Keratinocyte (primary cell): ENCODE data around the gene FOXD4L3. TPM values are rescaled to one million over a fixed set of nuclear protein-coding genes. Genes with fewer than 3 reads are reported as not detected.
"Not testable (repeated sequence)": the region's sequence is repeated elsewhere in the genome, so short reads cannot be mapped to it uniquely, and the experiment has no call there.

Experiments
- DNase-seq: peaks from one replicate; pipeline ENCODE4 v3.0.0-alpha.2; 2011; ENCODE audit warnings: low read depth, missing footprints, low spot score
- FAIRE-seq: peaks from 2 replicates; lab custom pipeline; 2011; peaks lifted over from hg19 to GRCh38; lab: Jason Lieb, UNC
- H2AFZ ChIP-seq: 2 replicates; pipeline ENCODE4 v1.6.0; 2012; ENCODE audit warnings: low read length, control low read depth, inconsistent platforms; ENCODE audit not compliant: control insufficient read depth
- H3K27ac ChIP-seq: 2 replicates; pipeline ENCODE4 v1.5.1; 2011; ENCODE audit warnings: low read length; ENCODE audit not compliant: control insufficient read depth, insufficient read depth
- H3K27me3 ChIP-seq: 3 replicates; pipeline ENCODE4 v1.6.0; 2011; ENCODE audit warnings: low read length; ENCODE audit not compliant: control insufficient read depth, insufficient read depth; ENCODE audit errors: extremely low read depth
- H3K36me3 ChIP-seq, 2 experiments: 2 replicates in 1 of 2; 3 replicates in 1 of 2; pipeline ENCODE4 v1.5.1; 2011; ENCODE audit warnings: low read length in 2 of 2, mild to moderate bottlenecking in 1 of 2; ENCODE audit not compliant: control insufficient read depth in 2 of 2, insufficient read depth in 2 of 2; ENCODE audit errors: extremely low read depth in 1 of 2
- H3K4me1 ChIP-seq: 3 replicates; pipeline ENCODE4 v1.5.1; 2011; ENCODE audit warnings: low read length; ENCODE audit not compliant: control insufficient read depth, insufficient read depth; ENCODE audit errors: extremely low read depth
- H3K4me2 ChIP-seq: 3 replicates; pipeline ENCODE4 v1.6.0; 2011; ENCODE audit warnings: low read depth, low read length; ENCODE audit not compliant: control insufficient read depth, insufficient read depth; ENCODE audit errors: extremely low read depth
- H3K4me3 ChIP-seq, 3 experiments: fragments of 200-600 bp in 1 of 3; sonication (generic) in 1 of 3; 2 replicates in 2 of 3; 3 replicates in 1 of 3; pipeline ENCODE4 v1.5.1; 2011 to 2016; ENCODE audit warnings: low read length in 3 of 3, mild to moderate bottlenecking in 3 of 3, control low read depth in 2 of 3, inconsistent platforms in 1 of 3, low read depth in 1 of 3, mixed read lengths in 1 of 3, mixed run types in 1 of 3, moderate library complexity in 1 of 3; ENCODE audit not compliant: control insufficient read depth in 2 of 3, insufficient read depth in 2 of 3; ENCODE audit errors: extremely low read depth in 1 of 3
- H3K79me2 ChIP-seq: 2 replicates; pipeline ENCODE4 v1.6.0; 2012; ENCODE audit warnings: low read length; ENCODE audit not compliant: control insufficient read depth, insufficient read depth
- H3K9ac ChIP-seq: 3 replicates; pipeline ENCODE4 v1.6.0; 2011; ENCODE audit warnings: low read length; ENCODE audit not compliant: control insufficient read depth, insufficient read depth; ENCODE audit errors: extremely low read depth
- H3K9me1 ChIP-seq: 3 replicates; pipeline ENCODE4 v1.6.0; 2011; ENCODE audit warnings: low read length; ENCODE audit not compliant: control insufficient read depth, insufficient read depth; ENCODE audit errors: extremely low read depth
- H3K9me3 ChIP-seq: 2 replicates; pipeline ENCODE4 v1.5.1; 2012; ENCODE audit warnings: low read depth, low read length; ENCODE audit not compliant: control insufficient read depth
- H4K20me1 ChIP-seq: 3 replicates; pipeline ENCODE4 v1.6.0; 2011; ENCODE audit warnings: low read length; ENCODE audit not compliant: control insufficient read depth, insufficient read depth; ENCODE audit errors: extremely low read depth
- dilution Hi-C: fragments of 300-500 bp; cut with MboI; formaldehyde crosslinking; loops from one replicate; pipeline ENCODE4 v1.7.0; 2020; ENCODE audit warnings: low sequenced_read_pairs; ENCODE audit not compliant: extremely low pct_ligation_motif_present
- polyA plus RNA-seq, 5 experiments: library from polyadenylated mRNA; depleted of rRNA in 3 of 5; stranded (reverse) in 3 of 5; stranded (forward) in 1 of 5; unstranded in 1 of 5; fragments of >200 nt; gene quantifications; 1 replicate in 1 of 5; 2 replicates in 3 of 5; 3 replicates in 1 of 5; pipeline versions ENCODE4 v1.2.1 to v1.2.3, GENCODE V29; 2011 to 2012; ENCODE audit warnings: missing spikeins in 2 of 5, low read depth in 1 of 5, low replicate concordance in 1 of 5

The FOXD4L3 gene
- polyA plus RNA-seq, 1 donor (not counting 4 experiments of a cell fraction or from before 2014, with no cell fraction given) = not detected

DNA sequence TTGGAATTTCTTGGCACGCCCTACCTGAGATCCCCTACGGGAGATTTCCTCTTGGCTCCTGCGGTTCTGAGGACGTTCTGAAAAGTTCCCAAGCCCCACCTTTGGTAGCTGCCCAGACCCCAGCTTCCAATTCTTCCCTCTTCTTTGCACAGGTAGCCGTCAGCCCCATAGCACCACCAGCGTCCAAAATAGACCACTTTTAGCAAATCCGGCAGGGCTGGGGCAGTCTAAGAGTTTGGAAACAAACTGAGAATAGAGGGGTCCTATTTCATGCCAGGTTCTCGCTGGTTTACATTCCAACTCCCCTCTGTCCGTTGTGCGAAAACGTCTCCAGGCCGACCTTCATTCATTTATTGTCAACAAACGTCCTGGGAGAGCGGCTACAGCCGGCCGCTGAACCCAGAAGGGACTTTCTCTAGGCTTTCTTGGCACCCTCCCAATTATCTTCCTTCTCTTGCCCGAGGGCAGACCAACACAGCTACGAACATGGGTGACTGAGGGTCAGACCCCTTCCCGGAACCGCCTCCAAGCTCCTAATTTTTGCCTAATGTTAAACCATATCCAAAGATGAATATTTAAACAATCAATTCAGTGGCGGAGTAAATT lies 3.1 kb downstream of the FOXD4L3 start:
- H3K36me3 ChIP-seq, H3K9me1 ChIP-seq, DNase-seq, H3K4me1 ChIP-seq, H3K79me2 ChIP-seq, H3K27ac ChIP-seq, H3K9ac ChIP-seq, H3K4me2 ChIP-seq, H3K4me3 ChIP-seq, dilution Hi-C loops, H3K9me3 ChIP-seq, H3K27me3 ChIP-seq, FAIRE-seq, H2AFZ ChIP-seq, H4K20me1 ChIP-seq: not testable (repeated sequence)

DNA sequence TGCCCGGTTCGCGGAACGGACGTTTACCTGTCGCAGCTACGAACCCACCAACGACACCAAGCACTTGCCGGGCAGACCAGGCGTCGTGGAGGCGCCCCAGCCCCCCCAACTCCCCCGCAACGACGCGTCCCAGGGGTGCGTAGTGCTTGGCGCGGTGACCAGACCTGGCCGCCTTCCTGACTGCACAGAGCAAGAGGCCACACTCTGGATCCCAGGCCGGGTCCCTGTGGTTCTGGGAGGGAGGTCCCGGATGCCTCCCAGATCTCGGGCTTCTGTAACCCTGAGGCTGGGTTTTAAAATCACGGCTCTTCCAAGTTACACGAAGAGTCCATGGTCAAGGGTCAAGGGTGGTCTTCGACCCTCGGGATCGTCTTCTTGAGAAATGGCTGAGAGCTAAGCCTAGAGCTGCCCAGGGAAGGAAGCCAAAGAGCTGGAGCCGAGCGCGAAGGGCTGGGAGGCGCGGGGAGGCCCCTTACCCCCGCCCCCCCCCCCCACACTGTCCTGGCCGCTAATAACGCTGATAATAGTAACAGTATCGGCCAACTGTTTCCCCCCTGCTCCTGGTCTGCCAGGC lies 3.8 kb downstream of the FOXD4L3 start:
- H3K36me3 ChIP-seq, H3K27me3 ChIP-seq, dilution Hi-C loops, H3K9me3 ChIP-seq, H3K4me2 ChIP-seq, DNase-seq, H3K4me3 ChIP-seq, H4K20me1 ChIP-seq, H3K27ac ChIP-seq, H3K79me2 ChIP-seq, H3K9ac ChIP-seq, FAIRE-seq, H2AFZ ChIP-seq, H3K9me1 ChIP-seq, H3K4me1 ChIP-seq: not testable (repeated sequence)

DNA sequence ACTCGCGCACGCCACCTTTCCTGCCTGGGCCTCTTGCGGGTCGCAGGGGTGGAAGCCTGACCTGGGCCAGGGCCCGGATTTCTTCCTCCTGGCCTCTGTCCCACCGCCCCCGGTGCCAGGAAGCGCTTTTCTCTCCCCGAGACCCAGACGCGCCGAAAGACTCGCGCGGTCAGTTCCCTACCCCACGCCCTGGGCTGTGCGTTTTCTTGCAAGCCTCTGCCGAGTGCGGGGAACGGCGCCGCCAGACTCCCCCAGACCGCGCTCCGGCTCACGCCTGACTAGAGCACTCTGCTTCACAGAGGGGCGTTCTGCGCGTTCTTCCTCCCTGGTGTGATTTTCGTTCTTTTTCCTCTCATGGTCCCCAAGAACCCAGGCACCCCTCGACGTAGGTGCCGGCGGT lies 4.5 kb downstream of the FOXD4L3 start:
- FAIRE-seq, H3K36me3 ChIP-seq, H3K27ac ChIP-seq, H3K4me1 ChIP-seq, H4K20me1 ChIP-seq, H3K4me2 ChIP-seq, dilution Hi-C loops, H3K9ac ChIP-seq, DNase-seq, H3K79me2 ChIP-seq, H3K4me3 ChIP-seq, H3K9me3 ChIP-seq, H3K9me1 ChIP-seq, H2AFZ ChIP-seq, H3K27me3 ChIP-seq: not testable (repeated sequence)

DNA sequence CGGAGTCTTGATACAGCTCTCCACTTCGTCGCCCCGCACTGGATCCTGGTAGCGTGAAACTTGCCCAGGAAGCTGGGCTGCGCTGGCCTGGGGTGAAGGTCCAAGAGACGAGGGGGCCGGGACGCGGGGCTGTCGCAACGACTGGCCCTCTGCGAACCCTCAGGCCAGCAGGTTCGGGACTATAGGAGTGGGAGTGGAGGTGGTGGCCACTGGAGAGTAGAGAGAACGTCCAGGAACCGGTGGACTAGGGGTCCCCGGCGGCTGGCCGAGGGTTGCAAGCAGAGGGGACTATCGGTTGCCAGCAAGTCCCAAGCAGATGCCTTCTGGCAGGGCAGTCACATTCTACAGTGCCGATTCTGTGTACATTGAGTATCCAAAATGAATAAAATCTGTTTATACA lies 5.0 kb downstream of the FOXD4L3 start:
- H4K20me1 ChIP-seq, dilution Hi-C loops, H3K4me2 ChIP-seq, H3K36me3 ChIP-seq, H3K27me3 ChIP-seq, DNase-seq, H3K9ac ChIP-seq, H3K4me1 ChIP-seq, H3K79me2 ChIP-seq, H2AFZ ChIP-seq, H3K27ac ChIP-seq, H3K9me3 ChIP-seq, FAIRE-seq, H3K9me1 ChIP-seq, H3K4me3 ChIP-seq: not testable (repeated sequence)

DNA sequence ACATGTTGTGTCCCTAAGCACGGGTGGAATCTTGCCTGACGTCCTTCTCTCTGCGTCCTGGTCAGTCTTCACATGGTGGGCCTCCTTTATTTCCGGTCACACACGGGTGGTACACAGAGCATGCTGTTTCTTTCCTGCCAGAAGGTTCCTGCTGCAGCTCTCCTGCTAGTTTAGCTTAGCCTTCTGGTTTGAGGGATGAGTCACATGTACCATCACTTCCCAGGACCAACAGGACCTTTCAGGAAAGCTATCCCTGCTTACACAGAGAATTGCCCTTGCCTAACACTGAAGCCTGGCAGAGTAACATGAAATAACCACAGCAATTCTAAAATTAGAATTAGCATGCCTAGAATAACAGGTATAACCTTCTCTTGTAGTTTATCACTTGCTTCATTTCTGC lies 8.5 kb downstream of the FOXD4L3 start:
- H4K20me1 ChIP-seq, H3K36me3 ChIP-seq, dilution Hi-C loops, H3K9me1 ChIP-seq, H2AFZ ChIP-seq, FAIRE-seq, DNase-seq, H3K9ac ChIP-seq, H3K79me2 ChIP-seq, H3K9me3 ChIP-seq, H3K27me3 ChIP-seq, H3K27ac ChIP-seq, H3K4me3 ChIP-seq, H3K4me1 ChIP-seq, H3K4me2 ChIP-seq: not testable (repeated sequence)
